OCI-LY1 (cell line): Measurements from ENCODE around the gene MPRIP.

ENCODE experiments used
- H2AFZ ChIP-seq: fragments of 200-600 bp; sonication (generic), shearing (Covaris generic); 2 replicates; pipeline ENCODE4 v1.6.0; 2014; ENCODE audit warnings: antibody characterized with exemption, mild to moderate bottlenecking, low read length
- H3F3A ChIP-seq: fragments of 200-600 bp; sonication (generic), shearing (Covaris generic); 2 replicates; pipeline ENCODE4 v1.6.0; 2014; ENCODE audit warnings: mild to moderate bottlenecking, antibody characterized with exemption, low read length, moderate library complexity; ENCODE audit not compliant: insufficient read depth
- H3K27ac ChIP-seq: fragments of 200-600 bp; sonication (generic); 2 replicates; pipeline ENCODE4 v1.5.1; 2014; ENCODE audit warnings: low read length, mixed run types, mild to moderate bottlenecking, low read depth; ENCODE audit not compliant: poor library complexity, severe bottlenecking
- H3K27me3 ChIP-seq: fragments of 200-600 bp; sonication (generic); 2 replicates; pipeline ENCODE4 v1.6.0; 2014; ENCODE audit warnings: antibody characterized with exemption, mild to moderate bottlenecking, low read length, moderate library complexity; ENCODE audit not compliant: insufficient read depth
- H3K36me3 ChIP-seq: fragments of 200-600 bp; sonication (generic); 2 replicates; pipeline ENCODE4 v1.6.1; 2014; ENCODE audit warnings: mild to moderate bottlenecking, antibody characterized with exemption, low read length, moderate library complexity, mixed read lengths; ENCODE audit not compliant: insufficient read depth
- H3K4me1 ChIP-seq: fragments of 200-600 bp; sonication (generic); 2 replicates; pipeline ENCODE4 v1.5.1; 2014; ENCODE audit warnings: mild to moderate bottlenecking, low read length, moderate library complexity; ENCODE audit not compliant: insufficient read depth, severe bottlenecking
- H3K4me2 ChIP-seq: fragments of 200-600 bp; sonication (generic), shearing (Covaris generic); 2 replicates; pipeline ENCODE4 v1.6.1; 2014; ENCODE audit warnings: low read length
- H3K4me3 ChIP-seq: fragments of 200-600 bp; sonication (generic); 2 replicates; pipeline ENCODE4 v1.5.1; 2014; ENCODE audit warnings: low read length, low read depth, mild to moderate bottlenecking, mixed read lengths; ENCODE audit not compliant: poor library complexity, severe bottlenecking
- H3K79me2 ChIP-seq: fragments of 200-600 bp; shearing (Covaris generic); 2 replicates; pipeline ENCODE4 v1.6.1; 2016; ENCODE audit warnings: mixed run types, low read length, mixed read lengths; ENCODE audit not compliant: insufficient read depth
- H3K9ac ChIP-seq: fragments of 200-600 bp; sonication (generic), shearing (Covaris generic); 2 replicates; pipeline ENCODE4 v1.6.1; 2014; ENCODE audit warnings: mild to moderate bottlenecking, low read length, mixed read lengths
- H3K9me2 ChIP-seq: fragments of 200-600 bp; sonication (generic), shearing (Covaris generic); 2 replicates; pipeline ENCODE4 v1.6.1; 2014; ENCODE audit warnings: low read depth, mild to moderate bottlenecking, low read length, mixed read lengths
- H3K9me3 ChIP-seq: fragments of 200-600 bp; shearing (Covaris generic); 2 replicates; pipeline ENCODE4 v1.6.1; 2014; ENCODE audit warnings: low read length, mixed read lengths
- H4K20me1 ChIP-seq: fragments of 200-600 bp; sonication (generic), shearing (Covaris generic); 2 replicates; pipeline ENCODE4 v1.6.0; 2016; ENCODE audit warnings: mild to moderate bottlenecking, low read length; ENCODE audit not compliant: insufficient read depth
- EZH2 ChIP-seq: fragments of 200-600 bp; sonication (generic), shearing (Covaris generic); IDR thresholded peaks from 2 replicates; pipeline ENCODE4 v1.8.0; 2017; ENCODE audit warnings: borderline replicate concordance, mixed run types, mild to moderate bottlenecking, antibody characterized with exemption, low read length, moderate library complexity, mixed read lengths
- TF ChIP-seq, protein P1 (sequence below): fragments of 200-600 bp; sonication (generic), shearing (Covaris generic); IDR thresholded peaks from 2 replicates; pipeline ENCODE4 v1.5.1; 2017; ENCODE audit warnings: mild to moderate bottlenecking, antibody characterized with exemption, low read length, moderate library complexity, mixed read lengths

MPRIP gene

DNA sequence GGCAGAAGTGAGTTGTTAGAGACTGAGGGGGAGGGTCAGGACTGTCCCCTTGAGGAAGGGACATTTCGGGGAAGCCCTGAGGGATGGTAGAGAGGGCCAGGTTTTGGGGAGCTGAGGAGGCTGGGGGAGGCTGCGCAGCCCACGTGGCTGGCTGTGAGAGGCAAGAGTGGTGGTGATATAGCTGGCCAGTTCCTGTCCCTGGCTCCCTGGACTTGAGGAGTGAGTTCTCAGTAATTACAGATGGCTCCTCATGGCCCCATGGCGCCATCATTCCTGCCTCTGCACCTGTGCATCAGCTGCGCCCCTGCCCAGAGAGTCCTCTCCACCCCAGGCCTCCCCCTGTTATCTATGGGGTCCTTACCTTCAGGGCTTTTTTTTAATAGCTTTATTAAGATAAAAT, 30.3 kb downstream of the MPRIP start:
- Histone ChIP-seq H3K4me3 (no peak overlapping the region), H3K27ac (no peak overlapping the region), H4K20me1 (no peaks in the 10 kb centered on the region), H2AFZ (no peak overlapping the region), H3K36me3 (peaks cover 5% of the 10 kb centered on the region), H3K4me1 (peaks cover 33% of the 10 kb centered on the region), H3K4me2 (no peak overlapping the region), H3K9ac (no peak overlapping the region), H3F3A (no peaks in the 10 kb centered on the region), H3K9me3 (no peaks in the 10 kb centered on the region), H3K79me2 (peaks cover 36% of the 10 kb centered on the region), H3K9me2 (no peaks in the 10 kb centered on the region), H3K27me3 (no peaks in the 10 kb centered on the region)
- TF ChIP-seq EZH2 = no peak
- TF ChIP-seq, protein P1, sequence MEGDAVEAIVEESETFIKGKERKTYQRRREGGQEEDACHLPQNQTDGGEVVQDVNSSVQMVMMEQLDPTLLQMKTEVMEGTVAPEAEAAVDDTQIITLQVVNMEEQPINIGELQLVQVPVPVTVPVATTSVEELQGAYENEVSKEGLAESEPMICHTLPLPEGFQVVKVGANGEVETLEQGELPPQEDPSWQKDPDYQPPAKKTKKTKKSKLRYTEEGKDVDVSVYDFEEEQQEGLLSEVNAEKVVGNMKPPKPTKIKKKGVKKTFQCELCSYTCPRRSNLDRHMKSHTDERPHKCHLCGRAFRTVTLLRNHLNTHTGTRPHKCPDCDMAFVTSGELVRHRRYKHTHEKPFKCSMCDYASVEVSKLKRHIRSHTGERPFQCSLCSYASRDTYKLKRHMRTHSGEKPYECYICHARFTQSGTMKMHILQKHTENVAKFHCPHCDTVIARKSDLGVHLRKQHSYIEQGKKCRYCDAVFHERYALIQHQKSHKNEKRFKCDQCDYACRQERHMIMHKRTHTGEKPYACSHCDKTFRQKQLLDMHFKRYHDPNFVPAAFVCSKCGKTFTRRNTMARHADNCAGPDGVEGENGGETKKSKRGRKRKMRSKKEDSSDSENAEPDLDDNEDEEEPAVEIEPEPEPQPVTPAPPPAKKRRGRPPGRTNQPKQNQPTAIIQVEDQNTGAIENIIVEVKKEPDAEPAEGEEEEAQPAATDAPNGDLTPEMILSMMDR = no peak

DNA sequence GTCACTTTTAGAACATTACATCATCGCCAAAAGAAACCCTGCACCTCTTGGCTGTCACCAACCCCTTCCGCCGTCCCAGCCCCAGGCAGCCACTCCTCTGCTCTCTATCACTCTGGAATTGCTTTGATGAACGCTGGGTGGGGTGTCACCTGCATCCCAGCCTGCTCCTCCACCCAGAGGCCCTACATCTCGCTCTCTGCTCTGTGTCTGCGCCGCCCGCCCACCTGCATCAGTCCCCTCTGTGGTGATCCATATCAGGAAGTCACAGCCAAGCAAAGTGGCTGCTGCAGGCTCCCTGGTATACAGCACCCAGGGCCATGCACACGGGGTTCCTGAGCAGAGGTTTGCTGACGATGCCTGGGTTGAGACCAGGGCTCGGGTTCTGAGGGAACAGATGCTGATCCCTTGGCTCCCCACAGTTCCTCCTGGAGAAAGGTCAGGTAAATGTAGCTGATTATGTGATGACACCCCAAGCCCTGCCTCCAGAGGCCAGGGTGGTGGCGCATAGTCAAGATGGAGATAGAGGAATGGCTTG, 30.8 kb downstream of the MPRIP start:
- Histone ChIP-seq H3K9ac (no peak overlapping the region), H3K36me3 (peaks cover 10% of the 10 kb centered on the region), H3K27ac (no peak overlapping the region), H3K9me2 (no peaks in the 10 kb centered on the region), H3K4me2 (no peak overlapping the region), H3K9me3 (no peaks in the 10 kb centered on the region), H3K4me1 (peaks cover 33% of the 10 kb centered on the region), H2AFZ (no peak overlapping the region), H3K79me2 (peaks cover 33% of the 10 kb centered on the region), H4K20me1 (no peaks in the 10 kb centered on the region), H3F3A (no peaks in the 10 kb centered on the region), H3K27me3 (no peaks in the 10 kb centered on the region), H3K4me3 (no peak overlapping the region)
- TF ChIP-seq EZH2 = no peak
- TF ChIP-seq, protein P1 = no peak

DNA sequence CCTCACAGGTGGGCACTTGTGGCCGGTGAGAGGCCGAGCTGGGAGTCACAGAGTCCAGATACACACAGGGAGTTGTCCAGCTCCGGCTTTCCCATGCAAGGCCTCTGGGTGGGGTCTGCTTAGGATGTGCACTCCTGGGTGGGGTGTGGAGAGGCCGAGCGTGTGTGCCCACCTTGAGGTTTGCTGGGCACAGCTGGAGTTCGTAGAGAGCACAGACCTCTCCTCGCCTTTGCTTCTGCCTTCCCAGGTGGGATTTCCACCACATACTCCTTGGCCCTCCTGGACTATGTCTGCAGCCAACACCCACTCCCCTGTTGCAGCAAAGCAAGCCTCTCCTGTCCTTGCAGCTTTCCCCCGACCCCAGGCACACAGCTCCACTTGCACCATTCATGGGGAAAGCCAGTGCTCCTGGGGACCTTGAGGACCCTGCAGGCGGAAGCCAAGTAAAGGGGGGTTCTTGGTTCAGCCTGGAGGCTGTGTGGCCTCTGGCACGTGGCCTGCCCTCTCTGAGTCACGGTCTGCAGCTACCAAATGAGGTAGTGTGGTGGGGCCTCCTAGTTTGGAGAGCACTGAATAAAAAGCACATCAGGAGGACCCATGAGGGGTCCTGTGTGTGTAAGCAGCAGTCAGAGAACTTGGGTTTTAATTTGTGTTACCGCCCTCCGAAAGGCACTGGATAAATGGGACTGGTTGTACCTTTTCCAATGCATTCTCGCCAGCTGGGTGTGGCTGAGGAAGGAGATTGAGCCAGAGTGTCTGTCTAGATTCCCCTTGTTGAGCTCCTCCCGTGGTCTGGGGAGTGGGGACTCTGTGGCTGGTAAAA, 31.5 kb downstream of the MPRIP start:
- no peak overlapping the region for H3K9ac ChIP-seq
- TF ChIP-seq, protein P1 = no peak
- TF ChIP-seq EZH2 = no peak
- H3K4me1 ChIP-seq = peaks cover 33% of the 10 kb centered on the region
- peak overlapping the region; percentile 7; the same call in 1 of the 2 replicates for H3K4me2 ChIP-seq
- H3K9me2 ChIP-seq = no peaks in the 10 kb centered on the region
- H3F3A ChIP-seq = no peaks in the 10 kb centered on the region
- peaks cover 27% of the 10 kb centered on the region for H3K79me2 ChIP-seq
- peak overlapping the region; percentile 65 for H3K27ac ChIP-seq
- no peaks in the 10 kb centered on the region for H3K27me3 ChIP-seq
- no peak overlapping the region for H2AFZ ChIP-seq
- H3K36me3 ChIP-seq = peaks cover 13% of the 10 kb centered on the region
- H3K9me3 ChIP-seq = no peaks in the 10 kb centered on the region
- no peak overlapping the region for H3K4me3 ChIP-seq
- H4K20me1 ChIP-seq = no peaks in the 10 kb centered on the region
